ENCODE results near the gene PTPRJ.
"Not testable (repeated sequence)": the region's sequence is repeated elsewhere in the genome, so short reads cannot be mapped to it uniquely, and the experiment has no call there.

Gene PTPRJ

GRCh38 chr11:47980088-47980906 lies at the start of gene PTPRJ:
PTPRJ (plus strand) TSS chr11:47980559; CDS start chr11:47980913, 354 bp downstream.
- FAIRE-seq = no peak

GRCh38 chr11:47932544-47932943 lies 47.8 kb upstream of the PTPRJ start:
- FAIRE-seq (no peak), DNase-seq (ENCODE audit: insufficient read length, low spot score) (no peak)
- no peak for TF ChIP-seq CTCF (IDR thresholded peaks at IDR 0.05; ENCODE audit: insufficient read depth, missing control alignments)

More at GRCh38 chr11:47980088-47980906, at the start of gene PTPRJ:
- no peak for TF ChIP-seq CTCF (IDR thresholded peaks at IDR 0.05; ENCODE audit: insufficient read depth, missing control alignments)
- DNase-seq (ENCODE audit: insufficient read length, low spot score) = peak; percentile 69

- FAIRE-seq; DNase-seq (ENCODE audit: insufficient read length, low spot score): not testable (repeated sequence)
These were observed 46.6 kb upstream of the PTPRJ start for GRCh38 chr11:47933797-47934196.

GRCh38 chr11:47938791-47939560 lies 41.4 kb upstream of the PTPRJ start:
- FAIRE-seq (no peak), DNase-seq (ENCODE audit: insufficient read length, low spot score) (no peak)
- TF ChIP-seq CTCF (IDR thresholded peaks at IDR 0.05; ENCODE audit: insufficient read depth, missing control alignments) = no peak

- FAIRE-seq (no peak), DNase-seq (ENCODE audit: insufficient read length, low spot score) (no peak)
- no peak for TF ChIP-seq CTCF (IDR thresholded peaks at IDR 0.05; ENCODE audit: insufficient read depth, missing control alignments)
These were observed 39.3 kb upstream of the PTPRJ start for GRCh38 chr11:47940904-47941649.

- FAIRE-seq = no peak
- no peak for DNase-seq (ENCODE audit: insufficient read length, low spot score)
These were observed 38.3 kb upstream of the PTPRJ start for GRCh38 chr11:47941907-47942558.

More at GRCh38 chr11:47941907-47942558, 38.3 kb upstream of the PTPRJ start:
- no peak for TF ChIP-seq CTCF (IDR thresholded peaks at IDR 0.05; ENCODE audit: insufficient read depth, missing control alignments)
